Activated CD4-positive, alpha-beta T cell treated with anti-CD3 and anti-CD28 coated beads for 4 hours (primary cell): Measurements from ENCODE around the gene FKBP3.
"Not testable (repeated sequence)": the region's sequence is repeated elsewhere in the genome, so short reads cannot be mapped to it uniquely, and the experiment has no call there.

ENCODE experiments used
- DNase-seq, 2 donors: peaks; one replicate each; pipeline ENCODE4 v3.0.0-alpha.2; 2020

Gene FKBP3

GRCh38 chr14:45134051-45134958 lies at the start of gene FKBP3:
Gene FKBP3, minus strand, starts transcription at chr14:45134481. Its CDS starts 25 bp downstream, at chr14:45134456.
- DNase-seq = peak; percentile 94 to 95

DNA sequence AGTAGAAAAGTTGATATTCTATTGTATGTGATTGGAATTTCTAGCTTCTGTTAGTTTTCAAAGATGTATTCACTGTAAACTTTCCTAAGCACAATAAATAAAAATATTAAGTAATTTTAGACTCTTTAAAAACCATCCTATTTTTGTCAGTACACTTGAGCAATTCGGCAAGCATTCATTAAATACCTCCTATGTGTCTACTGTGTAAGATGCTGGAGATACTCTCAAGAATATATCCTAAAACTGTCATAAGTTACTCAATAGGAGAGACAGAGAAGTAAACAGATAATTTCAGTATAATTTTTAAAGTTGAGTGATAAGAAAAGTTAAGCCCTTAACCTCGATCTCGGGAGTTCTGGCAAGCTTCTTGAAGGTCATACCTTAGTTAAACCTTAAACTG lies 47.5 kb upstream of the FKBP3 start:
- DNase-seq = no peak

DNA sequence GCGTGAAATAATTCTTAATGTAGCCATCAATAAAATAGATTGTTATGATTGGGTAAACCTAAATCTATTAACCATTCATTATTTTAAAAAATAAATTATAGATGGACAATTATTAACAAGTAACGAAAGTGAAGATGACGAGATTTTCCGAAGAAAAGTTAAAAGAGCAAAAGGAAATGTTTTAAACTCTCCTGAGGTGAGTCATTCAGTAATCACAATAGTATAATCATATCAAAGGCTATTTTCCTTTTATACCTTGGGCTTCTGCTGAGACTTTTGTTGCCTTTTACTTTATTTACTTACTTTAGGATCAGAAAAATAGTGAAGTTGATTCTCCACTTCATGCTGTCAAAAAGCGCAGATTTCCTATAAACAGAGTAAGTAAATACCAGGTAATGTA lies 47.0 kb upstream of the FKBP3 start:
- no peak for DNase-seq

- DNase-seq = no peak
These were observed 42.8 kb upstream of the FKBP3 start for GRCh38 chr14:45177076-45177475.

GRCh38 chr14:45169906-45170305 lies 35.6 kb upstream of the FKBP3 start:
- DNase-seq = no peak

DNA sequence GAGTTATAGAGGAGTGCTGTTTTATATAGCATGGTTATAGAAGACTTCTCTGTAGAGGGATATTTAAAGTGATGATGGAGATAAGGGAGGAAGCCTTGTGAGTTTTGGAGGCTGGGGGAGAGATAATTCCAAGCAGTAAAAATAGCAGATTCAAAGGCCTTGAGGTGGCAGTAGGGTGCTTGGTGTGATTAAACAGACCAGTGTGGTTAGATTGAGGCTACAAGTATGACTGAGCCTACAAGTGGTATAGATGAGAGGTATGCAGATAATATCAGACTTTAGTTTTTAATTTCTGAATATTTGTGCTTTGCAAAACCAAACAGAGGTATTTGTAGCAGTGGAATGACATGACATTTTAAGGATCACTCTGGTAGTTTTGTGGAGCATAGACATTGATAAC lies 21.8 kb upstream of the FKBP3 start:
- DNase-seq = no peak

DNA sequence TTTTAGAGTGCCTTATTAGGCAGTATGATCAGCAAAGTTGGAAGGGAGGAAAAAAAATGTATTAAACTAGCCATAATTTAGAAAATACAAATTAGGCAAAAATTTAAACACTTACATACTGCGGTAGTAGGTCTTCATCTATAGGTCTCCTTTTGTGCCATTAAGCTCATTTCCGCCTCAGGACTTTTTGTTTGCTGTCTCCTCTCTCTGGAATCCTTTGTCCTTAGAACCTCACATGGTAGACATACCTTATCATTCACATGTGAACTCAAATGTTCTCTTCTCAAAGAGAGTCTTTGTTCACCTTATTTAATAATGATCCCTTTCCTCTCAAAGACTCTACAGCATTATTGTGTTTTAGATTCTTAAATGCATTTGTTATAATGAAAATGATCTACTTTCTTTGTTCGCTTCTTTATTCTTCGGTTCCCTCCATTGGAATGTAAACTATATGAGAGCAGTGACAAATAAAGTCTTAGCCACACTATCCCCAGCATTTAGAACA lies 16.2 kb upstream of the FKBP3 start:
- DNase-seq = no peak

DNA sequence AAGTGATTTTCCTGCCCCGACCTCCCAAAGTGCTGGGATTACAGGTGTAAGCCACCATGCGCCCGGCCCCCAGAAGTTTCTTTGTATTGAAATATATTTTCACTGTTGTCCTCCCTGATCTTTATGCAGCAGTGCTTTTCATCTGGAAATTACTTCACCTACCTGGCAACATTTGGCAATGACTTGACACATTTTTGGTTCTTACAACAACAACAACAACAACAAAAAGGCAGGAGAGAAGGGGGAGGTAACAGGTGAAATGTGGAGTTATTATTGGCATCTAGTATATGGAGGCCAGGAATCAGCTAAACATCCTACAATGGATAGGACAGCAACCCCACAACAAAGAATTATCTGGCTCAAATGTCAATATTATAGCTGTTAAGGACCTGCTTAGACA lies 15.3 kb upstream of the FKBP3 start:
- DNase-seq = no peak

- no peak for DNase-seq
These were observed 10.9 kb upstream of the FKBP3 start for GRCh38 chr14:45145214-45145613.

DNA sequence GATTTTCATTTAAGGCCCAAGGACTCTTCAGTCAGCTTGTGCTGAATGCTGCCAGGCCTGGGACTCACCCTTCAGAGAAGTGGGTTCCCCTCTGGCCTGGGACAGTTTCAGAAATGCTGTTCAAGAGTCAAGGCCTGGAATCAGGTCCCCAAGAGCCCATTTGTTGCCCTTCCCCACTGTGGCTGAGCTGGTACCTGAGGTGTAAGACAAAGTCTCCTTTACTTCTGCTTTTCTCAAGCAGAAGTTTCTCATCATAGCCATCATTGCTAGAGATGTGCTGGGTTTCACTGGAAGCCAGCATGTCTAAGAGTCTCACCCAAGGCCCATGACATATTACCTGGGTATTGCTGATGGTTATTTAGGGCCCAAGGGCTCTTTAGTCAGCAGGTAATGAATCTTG lies 10.4 kb upstream of the FKBP3 start:
- DNase-seq = no peak

DNA sequence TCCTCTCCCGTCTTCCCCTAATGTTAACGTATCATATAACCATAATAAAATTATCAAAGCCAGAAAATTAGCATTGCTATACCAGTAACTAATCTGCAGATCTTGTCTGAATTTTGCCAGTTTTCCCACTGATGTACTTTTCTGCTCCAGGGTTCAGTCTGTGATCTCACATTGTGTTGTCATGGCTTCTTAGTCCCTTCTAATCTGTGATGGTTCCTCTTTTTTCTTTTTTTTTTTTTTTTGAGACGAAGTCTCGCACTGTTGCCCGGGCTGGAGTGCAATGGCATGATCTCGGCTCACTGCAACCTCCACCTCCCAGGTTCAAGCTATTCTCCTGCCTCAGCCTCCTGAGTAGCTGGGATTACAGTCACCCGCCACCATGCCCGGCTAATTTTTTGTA lies 7.8 kb upstream of the FKBP3 start:
- DNase-seq = not testable (repeated sequence)

DNA sequence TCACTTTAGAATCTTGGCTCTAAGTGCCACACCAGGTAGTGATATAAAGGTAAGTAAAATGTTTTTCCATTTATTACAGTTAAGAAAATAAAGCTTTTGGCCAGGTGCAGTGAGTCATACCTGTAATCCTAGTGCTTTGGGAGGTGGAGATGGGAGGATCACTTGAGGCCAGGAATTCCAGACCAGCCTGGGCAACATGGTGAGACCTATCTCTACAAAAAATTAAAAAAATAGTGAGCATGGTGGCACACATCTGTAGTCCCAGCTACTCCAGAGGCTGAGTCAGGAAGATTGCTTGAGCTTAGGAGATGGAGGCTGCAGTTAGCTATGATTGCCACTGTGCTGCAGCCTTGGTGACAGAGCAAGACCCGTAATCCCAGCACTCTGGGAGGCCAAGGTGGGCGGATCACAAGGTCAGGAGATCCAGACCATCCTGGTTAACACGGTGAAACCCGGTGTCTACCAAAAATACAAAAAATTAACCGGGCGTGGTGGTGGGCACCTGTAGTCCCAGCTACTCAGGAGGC lies 6.4 kb upstream of the FKBP3 start:
- DNase-seq = no peak

DNA sequence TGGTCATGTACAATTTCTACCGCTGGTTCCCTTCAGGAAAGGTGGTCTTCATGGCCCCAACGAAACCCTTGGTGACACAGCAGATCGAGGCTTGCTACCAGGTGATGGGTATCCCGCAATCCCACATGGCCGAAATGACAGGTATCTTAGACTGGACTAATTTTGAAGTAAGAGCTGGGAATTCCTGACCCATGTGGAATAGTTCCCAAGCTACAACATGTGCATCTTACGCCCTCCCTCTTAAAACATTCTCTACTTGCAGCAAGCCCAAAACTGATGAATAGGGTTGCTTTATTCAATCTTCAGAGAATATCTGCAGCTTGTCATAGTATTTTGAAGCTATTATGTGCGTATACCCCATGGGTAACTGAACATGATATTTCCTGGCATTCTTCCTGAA lies 2.1 kb upstream of the FKBP3 start:
- DNase-seq = peak in 1 of 2 donors; percentile 3

DNA sequence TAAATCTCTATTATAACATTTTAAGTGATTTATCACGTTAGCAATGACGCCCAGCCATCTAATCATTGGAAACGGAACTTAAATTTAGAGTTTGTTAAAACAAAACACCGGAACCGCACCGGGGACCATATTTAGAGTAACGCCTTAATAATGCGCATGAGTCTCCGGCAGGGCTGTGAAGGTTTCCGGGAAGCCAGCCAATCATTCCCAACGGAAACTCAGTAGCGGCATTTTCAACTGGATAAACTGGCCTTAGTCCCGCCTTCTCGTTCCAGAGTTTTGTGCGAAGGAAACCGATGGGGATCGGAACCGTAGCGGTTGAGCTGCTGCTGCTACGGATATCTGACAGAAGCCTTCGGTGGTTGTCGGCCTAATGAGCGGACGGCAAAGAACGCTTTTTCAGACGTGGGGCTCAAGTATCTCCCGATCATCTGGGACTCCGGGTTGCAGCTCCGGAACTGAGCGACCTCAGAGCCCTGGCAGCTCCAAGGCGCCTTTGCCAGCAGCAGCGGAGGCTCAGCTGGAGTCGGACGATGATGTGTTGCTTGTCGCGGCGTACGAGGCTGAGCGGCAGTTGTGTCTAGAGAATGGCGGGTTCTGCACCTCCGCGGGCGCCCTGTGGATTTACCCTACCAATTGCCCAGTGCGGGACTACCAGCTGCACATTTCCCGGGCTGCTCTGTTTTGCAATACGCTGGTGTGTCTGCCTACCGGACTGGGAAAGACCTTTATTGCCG lies 1.5 kb upstream of the FKBP3 start, which contains the start of gene FANCM:
TSS of gene FANCM (plus strand) at position 272 of the 737 bp plus-strand sequence. CDS start at position 374, 102 bp downstream.
- DNase-seq = peak; percentile 82 to 83

- DNase-seq = peak in 1 of 2 donors; percentile 3
These were observed 875 bp upstream of the FKBP3 start for GRCh38 chr14:45135156-45135555.

- no peak for DNase-seq
These were observed 614 bp downstream of the FKBP3 start for GRCh38 chr14:45133683-45134050.

DNA sequence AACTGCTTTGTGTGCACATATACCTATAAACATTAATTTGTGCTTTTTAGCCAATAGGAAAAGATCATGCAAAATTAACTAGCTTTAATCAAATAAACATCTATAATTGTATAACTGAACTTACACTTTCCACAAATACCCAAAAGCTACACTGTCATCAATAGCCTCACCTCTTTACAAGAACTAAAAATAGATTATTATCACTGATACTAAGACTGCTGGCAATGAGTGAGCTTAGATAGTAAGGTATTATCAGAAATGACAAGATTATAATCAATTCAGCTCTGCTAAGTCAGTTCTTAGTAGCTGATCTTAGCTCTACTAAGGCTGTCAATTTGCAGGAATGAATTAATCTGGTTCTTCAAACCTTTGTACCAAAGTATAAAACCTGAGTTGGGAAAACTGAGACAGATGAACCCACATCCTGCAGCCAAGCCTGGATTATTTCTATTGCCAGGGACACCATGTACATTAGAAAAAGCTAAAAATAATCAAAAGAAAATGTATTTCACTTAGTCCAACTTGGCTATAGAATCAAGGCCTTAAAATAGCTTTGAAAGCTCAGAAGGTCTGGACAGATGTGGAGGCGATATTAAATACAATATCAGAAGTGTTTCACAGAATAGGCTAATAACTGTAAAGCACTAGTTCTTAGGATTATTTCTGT lies 5.2 kb downstream of the FKBP3 start:
- no peak for DNase-seq

GRCh38 chr14:45125754-45126153 lies 8.5 kb downstream of the FKBP3 start:
- no peak for DNase-seq

DNA sequence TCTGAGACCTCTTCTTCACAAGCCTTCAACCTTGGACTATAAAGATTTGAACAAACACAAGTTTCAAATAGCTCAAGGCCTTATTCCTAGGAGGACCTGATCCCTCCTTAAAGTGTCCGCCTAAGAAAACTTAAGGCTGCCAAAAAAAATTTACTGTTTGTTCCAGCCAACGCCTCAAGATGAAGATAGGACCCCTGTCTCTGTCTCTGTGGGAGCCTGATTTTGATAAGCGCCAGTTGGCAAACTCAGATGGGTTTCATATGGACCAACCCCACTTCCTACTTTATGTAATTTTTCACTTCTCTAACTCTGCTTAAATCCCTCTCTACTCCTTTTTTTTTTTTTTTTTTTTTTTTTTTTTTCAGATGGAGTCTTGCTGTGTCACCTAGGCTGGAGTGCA lies 11.0 kb downstream of the FKBP3 start:
- no peak for DNase-seq

DNA sequence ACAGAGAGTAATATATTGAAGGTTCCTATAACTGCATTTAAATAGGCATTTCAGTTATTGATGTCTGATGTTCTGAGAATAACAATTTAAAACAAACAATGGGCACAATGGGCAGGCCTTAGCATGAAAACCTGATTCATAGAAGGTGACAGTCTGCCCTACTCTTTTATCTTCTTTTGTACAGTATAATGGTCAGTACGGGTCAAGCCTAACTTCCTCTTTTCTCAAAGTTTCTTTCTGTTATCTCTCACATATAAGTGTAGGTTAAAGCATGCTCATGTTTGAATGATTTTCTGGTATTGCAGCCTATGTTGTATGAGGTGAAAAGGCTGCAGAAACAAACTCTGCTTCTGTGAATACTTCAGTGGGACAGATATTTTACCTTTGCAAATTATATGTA lies 14.2 kb downstream of the FKBP3 start:
- DNase-seq = no peak

- no peak for DNase-seq
These were observed 15.7 kb downstream of the FKBP3 start for GRCh38 chr14:45118594-45118993.

DNA sequence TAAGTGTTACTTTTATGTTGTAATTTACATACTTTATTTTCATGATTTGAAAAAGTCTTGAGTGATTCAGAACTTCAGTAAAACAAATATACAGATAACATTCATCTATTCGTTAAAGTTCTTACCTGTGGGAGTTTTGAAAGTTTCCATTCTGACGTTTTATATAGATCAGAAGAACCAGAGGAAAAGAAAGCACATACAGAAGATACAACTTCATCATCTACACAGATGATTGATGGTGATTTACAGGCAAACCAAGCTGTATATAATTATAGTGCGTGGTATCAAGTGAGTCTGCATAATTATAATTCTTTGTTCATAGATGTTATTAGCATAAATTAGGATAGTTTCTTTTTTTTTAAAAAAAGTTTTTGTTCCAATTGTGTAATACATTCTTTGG lies 20.0 kb downstream of the FKBP3 start:
- no peak for DNase-seq
